Immature natural killer cell (primary cell): ENCODE measurements around the gene FAM149A. TPM values are rescaled to one million over a fixed set of nuclear protein-coding genes. Genes with fewer than 3 reads are reported as not detected.

Experiments
- DNase-seq, 3 donors: peaks; one replicate each; pipeline ENCODE4 v3.0.0; 2022; ENCODE audit warnings: mixed read lengths in 1 of 3
- H3K27ac Mint-ChIP-seq, 6 donors: one replicate each; pipeline ENCODE4 v1.8.0; 2020; ENCODE audit warnings: mixed read lengths in 6 of 6, mild to moderate bottlenecking in 5 of 6, inconsistent platforms in 4 of 6, moderate library complexity in 3 of 6
- H3K27me3 Mint-ChIP-seq, 3 donors: one replicate each; pipeline ENCODE4 v1.8.0; 2020 to 2021; ENCODE audit warnings: low read depth in 3 of 3, mild to moderate bottlenecking in 3 of 3, mixed read lengths in 3 of 3, moderate library complexity in 3 of 3, inconsistent platforms in 1 of 3
- H3K36me3 Mint-ChIP-seq, 3 donors: one replicate each; pipeline ENCODE4 v1.8.0; 2020; ENCODE audit warnings: mixed read lengths in 3 of 3, inconsistent platforms in 2 of 3, mild to moderate bottlenecking in 2 of 3
- H3K4me1 Mint-ChIP-seq, 2 donors: one replicate each; pipeline ENCODE4 v1.8.0; 2020; ENCODE audit warnings: inconsistent platforms in 2 of 2, mild to moderate bottlenecking in 2 of 2, mixed read lengths in 2 of 2, moderate library complexity in 1 of 2
- H3K4me3 Mint-ChIP-seq, 5 donors: one replicate each; pipeline ENCODE4 v1.8.0; 2020; ENCODE audit warnings: mild to moderate bottlenecking in 5 of 5, mixed read lengths in 5 of 5, inconsistent platforms in 3 of 5, moderate library complexity in 3 of 5
- H3K9me3 Mint-ChIP-seq, 6 donors: one replicate each; pipeline ENCODE4 v1.8.0; 2020; ENCODE audit warnings: mild to moderate bottlenecking in 6 of 6, mixed read lengths in 6 of 6, inconsistent platforms in 4 of 6, moderate library complexity in 3 of 6
- polyA plus RNA-seq, 3 donors: library from polyadenylated mRNA; unstranded; fragments of 300-500 nt; fragmentation: Illumina TruSeq; gene quantifications; one replicate each; pipeline ENCODE4 v1.2.3, GENCODE V29; 2021

The FAM149A gene
- polyA plus RNA-seq, 3 donors from 2014 or later = not detected

- no peaks in the 10 kb centered on the region for H3K36me3 Mint-ChIP-seq
- H3K4me1 Mint-ChIP-seq = no peaks in the 10 kb centered on the region
Observed at GRCh38 chr4:186121057-186121456, 16.6 kb downstream of the FAM149A start.

GRCh38 chr4:186128842-186129241 lies 24.3 kb downstream of the FAM149A start:
- H3K36me3 Mint-ChIP-seq = no peaks in the 10 kb centered on the region
- H3K9me3 Mint-ChIP-seq = no peaks in the 10 kb centered on the region
- no peaks in the 10 kb centered on the region for H3K4me1 Mint-ChIP-seq

More at GRCh38 chr4:186121057-186121456, 16.6 kb downstream of the FAM149A start:
- Mint-ChIP-seq H3K27ac (no peak overlapping the region), H3K9me3 (no peaks in the 10 kb centered on the region), H3K4me3 (no peak overlapping the region), H3K27me3 (peaks cover 0 to 7% (median 0%) of the 10 kb centered on the region in 3 donors)
- no peak for DNase-seq

GRCh38 chr4:186131935-186132334 lies 27.4 kb downstream of the FAM149A start:
- Mint-ChIP-seq H3K36me3 (no peaks in the 10 kb centered on the region), H3K4me3 (no peak overlapping the region), H3K4me1 (no peaks in the 10 kb centered on the region), H3K27me3 (peaks cover 1 to 11% (median 3%) of the 10 kb centered on the region in 3 donors), H3K9me3 (no peaks in the 10 kb centered on the region), H3K27ac (no peak overlapping the region)
- DNase-seq = no peak

More at GRCh38 chr4:186128842-186129241, 24.3 kb downstream of the FAM149A start:
- Mint-ChIP-seq H3K27ac (no peak overlapping the region), H3K4me3 (no peak overlapping the region), H3K27me3 (peaks cover 1 to 5% (median 3%) of the 10 kb centered on the region in 3 donors)
- no peak for DNase-seq

- Mint-ChIP-seq H3K9me3 (no peaks in the 10 kb centered on the region), H3K27ac (no peak overlapping the region), H3K36me3 (no peaks in the 10 kb centered on the region), H3K4me3 (no peak overlapping the region), H3K27me3 (peaks cover 1 to 12% (median 3%) of the 10 kb centered on the region in 3 donors), H3K4me1 (no peaks in the 10 kb centered on the region)
- no peak for DNase-seq
Observed at GRCh38 chr4:186132577-186133242, 28.2 kb downstream of the FAM149A start.

GRCh38 chr4:186134257-186134656 lies 29.8 kb downstream of the FAM149A start:
- DNase-seq = no peak
- H3K9me3 Mint-ChIP-seq = no peaks in the 10 kb centered on the region
- no peaks in the 10 kb centered on the region for H3K4me1 Mint-ChIP-seq
- no peaks in the 10 kb centered on the region for H3K36me3 Mint-ChIP-seq
- H3K27me3 Mint-ChIP-seq = peaks cover 1 to 12% (median 3%) of the 10 kb centered on the region in 3 donors
- no peak overlapping the region for H3K4me3 Mint-ChIP-seq
- H3K27ac Mint-ChIP-seq = no peak overlapping the region

GRCh38 chr4:186134861-186135260 lies 30.4 kb downstream of the FAM149A start:
- no peak overlapping the region for H3K4me3 Mint-ChIP-seq
- DNase-seq = no peak
- H3K9me3 Mint-ChIP-seq = no peaks in the 10 kb centered on the region
- no peaks in the 10 kb centered on the region for H3K36me3 Mint-ChIP-seq
- H3K4me1 Mint-ChIP-seq = no peaks in the 10 kb centered on the region
- H3K27ac Mint-ChIP-seq = no peak overlapping the region
- peaks cover 1 to 12% (median 3%) of the 10 kb centered on the region in 3 donors for H3K27me3 Mint-ChIP-seq

- H3K27ac Mint-ChIP-seq = no peak overlapping the region
Observed at GRCh38 chr4:186137196-186137794, 32.8 kb downstream of the FAM149A start.

GRCh38 chr4:186144198-186144945 lies 39.9 kb downstream of the FAM149A start:
- Mint-ChIP-seq H3K4me1 (peaks cover 5 to 7% of the 10 kb centered on the region in 2 donors), H3K9me3 (no peaks in the 10 kb centered on the region), H3K36me3 (no peaks in the 10 kb centered on the region), H3K27me3 (peaks cover 12 to 25% (median 13%) of the 10 kb centered on the region in 3 donors), H3K4me3 (peak overlapping the region; percentile 17 to 65 (median 42)), H3K27ac (no peak overlapping the region)
- no peak for DNase-seq

More at GRCh38 chr4:186137196-186137794, 32.8 kb downstream of the FAM149A start:
- no peak for DNase-seq
- Mint-ChIP-seq H3K27me3 (peaks cover 0 to 10% (median 3%) of the 10 kb centered on the region in 3 donors), H3K9me3 (no peaks in the 10 kb centered on the region), H3K36me3 (no peaks in the 10 kb centered on the region), H3K4me3 (no peak overlapping the region), H3K4me1 (no peaks in the 10 kb centered on the region)

- DNase-seq = peak in 1 of 3 donors; percentile 2
- H3K9me3 Mint-ChIP-seq = no peaks in the 10 kb centered on the region
- peaks cover 12 to 25% (median 13%) of the 10 kb centered on the region in 3 donors for H3K27me3 Mint-ChIP-seq
- peaks cover 5 to 7% of the 10 kb centered on the region in 2 donors for H3K4me1 Mint-ChIP-seq
- H3K27ac Mint-ChIP-seq = no peak overlapping the region
- H3K4me3 Mint-ChIP-seq = peak overlapping the region; percentile 29 to 54 (median 49)
- H3K36me3 Mint-ChIP-seq = no peaks in the 10 kb centered on the region
Observed at GRCh38 chr4:186144946-186145569, 40.6 kb downstream of the FAM149A start.

- no peaks in the 10 kb centered on the region for H3K36me3 Mint-ChIP-seq
- peaks cover 5 to 7% of the 10 kb centered on the region in 2 donors for H3K4me1 Mint-ChIP-seq
- peaks cover 14 to 29% (median 17%) of the 10 kb centered on the region in 3 donors for H3K27me3 Mint-ChIP-seq
- H3K9me3 Mint-ChIP-seq = no peaks in the 10 kb centered on the region
- no peak overlapping the region for H3K27ac Mint-ChIP-seq
- no peak for DNase-seq
- no peak overlapping the region for H3K4me3 Mint-ChIP-seq
Observed at GRCh38 chr4:186146458-186146857, 42.0 kb downstream of the FAM149A start.

GRCh38 chr4:186148336-186148975 lies 44.0 kb downstream of the FAM149A start:
- Mint-ChIP-seq H3K4me1 (peaks cover 5 to 7% of the 10 kb centered on the region in 2 donors), H3K27ac (no peak overlapping the region), H3K9me3 (no peaks in the 10 kb centered on the region), H3K27me3 (peaks cover 14 to 27% (median 18%) of the 10 kb centered on the region in 3 donors), H3K36me3 (no peaks in the 10 kb centered on the region), H3K4me3 (no peak overlapping the region)
- DNase-seq = no peak

GRCh38 chr4:186149872-186150271 lies 45.4 kb downstream of the FAM149A start:
- Mint-ChIP-seq H3K9me3 (no peaks in the 10 kb centered on the region), H3K36me3 (no peaks in the 10 kb centered on the region), H3K4me1 (peaks cover 0 to 2% of the 10 kb centered on the region in 2 donors), H3K4me3 (no peak overlapping the region), H3K27ac (no peak overlapping the region), H3K27me3 (peaks cover 9 to 27% (median 18%) of the 10 kb centered on the region in 3 donors)
- peak in 1 of 3 donors; percentile 11 for DNase-seq

GRCh38 chr4:186150926-186151325 lies 46.4 kb downstream of the FAM149A start:
- Mint-ChIP-seq H3K4me1 (no peaks in the 10 kb centered on the region), H3K27ac (no peak overlapping the region), H3K4me3 (no peak overlapping the region), H3K36me3 (no peaks in the 10 kb centered on the region), H3K27me3 (peaks cover 9 to 19% (median 16%) of the 10 kb centered on the region in 3 donors), H3K9me3 (no peaks in the 10 kb centered on the region)
- DNase-seq = no peak
